Choroid plexus epithelial cell (primary cell): ENCODE data around the gene RDH13.
A peak's percentile ranks its signal among the peaks of the same experiment; 100 is the strongest.
"Not testable (repeated sequence)": the region's sequence is repeated elsewhere in the genome, so short reads cannot be mapped to it uniquely, and the experiment has no call there.

Experiments used
- DNase-seq: peaks from one replicate; pipeline ENCODE4 v3.0.0-alpha.2; 2010; ENCODE audit warnings: low read depth
- H3K4me3 ChIP-seq: 2 replicates; pipeline ENCODE4 v1.5.1; 2011; ENCODE audit warnings: low read depth, mild to moderate bottlenecking, control low read depth, low read length, moderate library complexity
- CTCF ChIP-seq: conservative IDR thresholded peaks from 2 replicates; pipeline ENCODE4 v1.5.1; 2011; ENCODE audit warnings: low read depth, mild to moderate bottlenecking, control low read depth, inconsistent platforms, low read length, moderate library complexity

The RDH13 gene

GRCh38 chr19:55005684-55006488, 57.1 kb downstream of the RDH13 start:
- no peak overlapping the region for H3K4me3 ChIP-seq
- DNase-seq: peak; percentile 2
- TF ChIP-seq CTCF: no peak

- TF ChIP-seq CTCF: no peak
- H3K4me3 ChIP-seq: no peak overlapping the region
- DNase-seq: no peak
Observed at GRCh38 chr19:55000761-55001160, 62.2 kb downstream of the RDH13 start.

- H3K4me3 ChIP-seq, DNase-seq: not testable (repeated sequence)
Observed at GRCh38 chr19:54998751-54999239, 64.2 kb downstream of the RDH13 start.

GRCh38 chr19:54995561-54995960, 67.4 kb downstream of the RDH13 start:
- TF ChIP-seq CTCF: no peak
- DNase-seq: no peak
- H3K4me3 ChIP-seq: no peak overlapping the region
